Thyroid gland (tissue), 4 donors: ENCODE data around the gene ATP6V0E2. TPM values are rescaled to one million over a fixed set of nuclear protein-coding genes. Genes with fewer than 3 reads are reported as not detected.
A peak's percentile ranks its signal among the peaks of the same experiment; 100 is the strongest.

Experiments
- DNase-seq, 2 donors: peaks; one replicate each; pipeline ENCODE4 v3.0.0-alpha.2; 2019
- H3K27ac ChIP-seq, 3 donors: fragments of 200-600 bp; sonication (generic); 1 replicate in 2 of 3; 2 replicates in 1 of 3; pipeline ENCODE4 v1.5.1; 2016 to 2019; ENCODE audit warnings: mild to moderate bottlenecking in 1 of 3, moderate library complexity in 1 of 3
- H3K27me3 ChIP-seq: fragments of 200-600 bp; sonication (generic); one replicate; pipeline ENCODE4 v1.5.1; 2019
- H3K36me3 ChIP-seq, 2 donors: fragments of 200-600 bp; sonication (generic); one replicate each; pipeline ENCODE4 v1.5.1; 2016 to 2019
- H3K4me1 ChIP-seq, 2 donors: fragments of 200-600 bp; sonication (generic); one replicate each; pipeline ENCODE4 v1.5.1; 2017 to 2019
- H3K4me3 ChIP-seq, 3 donors: fragments of 200-600 bp; sonication (generic); replicated peaks in 1 of 3; 1 replicate in 2 of 3; 2 replicates in 1 of 3; pipeline ENCODE4 v1.5.1; 2016; ENCODE audit warnings: mild to moderate bottlenecking in 1 of 3
- H3K9me3 ChIP-seq: fragments of 200-600 bp; sonication (generic); one replicate; pipeline ENCODE4 v1.5.1; 2017
- CTCF ChIP-seq, 6 experiments: fragments of 200-600 bp in 3 of 6; fragments of 450-650 bp in 3 of 6; sonication (generic) in 3 of 6; IDR thresholded peaks; one replicate each; pipeline ENCODE4 v1.5.1; 2016 to 2019; ENCODE audit warnings: antibody characterized with exemption in 6 of 6, mild to moderate bottlenecking in 2 of 6, inconsistent platforms in 1 of 6, moderate library complexity in 1 of 6
- POLR2A ChIP-seq, 2 donors: fragments of 450-650 bp; IDR thresholded peaks; one replicate each; pipeline ENCODE4 v1.6.1; 2017; ENCODE audit warnings: antibody characterized with exemption in 2 of 2, mild to moderate bottlenecking in 2 of 2, moderate library complexity in 1 of 2
- WGBS, 2 donors: methylation state at CpG; one replicate each; pipeline ENCODE4 v1.1.5; 2017; 5-methylcytosine and 5-hydroxymethylcytosine counted together
- intact Hi-C: fragments of 100-400 bp; cut with DNase I; formaldehyde crosslinking; loops from one replicate; pipeline ENCODE4 v1.15.1; 2023
- total RNA-seq, 4 donors: library from RNA; depleted of rRNA; stranded (reverse); fragments of >200 nt; gene quantifications; one replicate each; pipeline ENCODE4 v1.2.3, GENCODE V29; 2016

Gene ATP6V0E2
- total RNA-seq, 4 donors from 2014 or later = 43.1 to 113 (median 78.9) TPM

- H3K27ac ChIP-seq = no peak overlapping the region
- no peak overlapping the region for H3K4me3 ChIP-seq
- H3K36me3 ChIP-seq = peaks cover 7 to 12% of the 10 kb centered on the region in 2 donors
- no peak for DNase-seq
- peaks cover 20 to 23% of the 10 kb centered on the region in 2 donors for H3K4me1 ChIP-seq
- intact Hi-C loops = no loop called here
- H3K9me3 ChIP-seq = no peaks in the 10 kb centered on the region
- WGBS, 2 donors = 93 to 94% methylated on average over 9 of the region's 9 CpGs
- no peaks in the 10 kb centered on the region for H3K27me3 ChIP-seq
- no peak for TF ChIP-seq POLR2A (IDR thresholded peaks at IDR 0.05)
- no peak for TF ChIP-seq CTCF (IDR thresholded peaks at IDR 0.05)
Measured at GRCh38 chr7:149851449-149851848, 22.3 kb upstream of the ATP6V0E2 start.

- intact Hi-C loops = no loop called here
- peaks cover 20 to 26% of the 10 kb centered on the region in 2 donors for H3K4me1 ChIP-seq
- no peaks in the 10 kb centered on the region for H3K27me3 ChIP-seq
- H3K9me3 ChIP-seq = no peaks in the 10 kb centered on the region
- H3K27ac ChIP-seq = no peak overlapping the region
- H3K4me3 ChIP-seq = no peak overlapping the region
- TF ChIP-seq POLR2A (IDR thresholded peaks at IDR 0.05) (no peak), CTCF (IDR thresholded peaks at IDR 0.05) (no peak)
- peaks cover 3 to 10% of the 10 kb centered on the region in 2 donors for H3K36me3 ChIP-seq
- 97% methylated on average over 9 of the region's 9 CpGs for WGBS, 2 donors
- DNase-seq = no peak
Measured at GRCh38 chr7:149853157-149853556, 20.6 kb upstream of the ATP6V0E2 start.

GRCh38 chr7:149854611-149855360 lies 19.0 kb upstream of the ATP6V0E2 start:
- no peaks in the 10 kb centered on the region for H3K27me3 ChIP-seq
- H3K4me3 ChIP-seq = no peak overlapping the region
- no peaks in the 10 kb centered on the region for H3K36me3 ChIP-seq
- peak in 1 of 6 experiments; percentile 11 for TF ChIP-seq CTCF (IDR thresholded peaks at IDR 0.05)
- peak in 1 of 2 donors; percentile 35 for TF ChIP-seq POLR2A (IDR thresholded peaks at IDR 0.05)
- intact Hi-C loops = no loop called here
- no peaks in the 10 kb centered on the region for H3K9me3 ChIP-seq
- 32 to 37% methylated on average over 13 of the region's 13 CpGs for WGBS, 2 donors
- H3K27ac ChIP-seq = peak overlapping the region; percentile 91 to 95 (median 94)
- DNase-seq = peak; percentile 97 to 98
- H3K4me1 ChIP-seq = peaks cover 20 to 26% of the 10 kb centered on the region in 2 donors

GRCh38 chr7:149855361-149856305 lies 18.1 kb upstream of the ATP6V0E2 start:
- Histone ChIP-seq H3K4me1 (peaks cover 20 to 26% of the 10 kb centered on the region in 2 donors), H3K27me3 (no peaks in the 10 kb centered on the region), H3K27ac (peak overlapping the region; percentile 91 to 95 (median 94)), H3K4me3 (no peak overlapping the region), H3K9me3 (no peaks in the 10 kb centered on the region), H3K36me3 (no peaks in the 10 kb centered on the region)
- TF ChIP-seq POLR2A (IDR thresholded peaks at IDR 0.05) (peak in 1 of 2 donors; percentile 46), CTCF (IDR thresholded peaks at IDR 0.05) (no peak)
- WGBS, 2 donors = 56 to 60% methylated on average over 16 of the region's 16 CpGs
- DNase-seq = peak; percentile 92
- intact Hi-C loops = no loop called here
